Liver (tissue), 9 donors: ENCODE data around the gene USH2A. TPM values are rescaled to one million over a fixed set of nuclear protein-coding genes. Genes with fewer than 3 reads are reported as not detected.

Source experiments
- DNase-seq: peaks from one replicate; pipeline ENCODE4 v3.0.0-alpha.2; 2017; ENCODE audit warnings: low spot score
- H3K27ac ChIP-seq, 2 donors: one replicate each; pipeline ENCODE4 v1.7.0; 2013; ENCODE audit warnings: inconsistent platforms in 2 of 2, low read length in 2 of 2, control low read depth in 1 of 2, low read depth in 1 of 2, mild to moderate bottlenecking in 1 of 2
- H3K27me3 ChIP-seq, 4 donors: one replicate each; pipeline versions ENCODE4 v1.6.1 to v1.7.0; 2013; ENCODE audit warnings: low read length in 3 of 4, inconsistent platforms in 1 of 4, mild to moderate bottlenecking in 1 of 4, moderate library complexity in 1 of 4; ENCODE audit not compliant: control insufficient read depth in 4 of 4, insufficient read depth in 4 of 4
- H3K36me3 ChIP-seq, 4 donors: one replicate each; pipeline versions ENCODE4 v1.6.1 to v1.7.0; 2013; ENCODE audit warnings: low read length in 3 of 4, mild to moderate bottlenecking in 3 of 4, low read depth in 1 of 4, moderate library complexity in 1 of 4; ENCODE audit not compliant: control insufficient read depth in 4 of 4, insufficient read depth in 3 of 4
- H3K4me1 ChIP-seq, 4 donors: one replicate each; pipeline versions ENCODE4 v1.6.1 to v1.7.0; 2013; ENCODE audit warnings: low read length in 3 of 4, mild to moderate bottlenecking in 3 of 4, moderate library complexity in 1 of 4; ENCODE audit not compliant: control insufficient read depth in 4 of 4, insufficient read depth in 4 of 4
- H3K4me3 ChIP-seq, 3 donors: one replicate each; pipeline versions ENCODE4 v1.6.1 to v1.7.0; 2013; ENCODE audit warnings: low read length in 3 of 3, control low read depth in 1 of 3, low read depth in 1 of 3, mild to moderate bottlenecking in 1 of 3
- H3K9ac ChIP-seq, 2 donors: one replicate each; pipeline ENCODE4 v1.7.0; 2013; ENCODE audit warnings: low read length in 2 of 2, mild to moderate bottlenecking in 2 of 2, moderate library complexity in 2 of 2, control low read depth in 1 of 2, low read depth in 1 of 2
- H3K9me3 ChIP-seq, 4 donors: one replicate each; pipeline versions ENCODE4 v1.6.1 to v1.7.0; 2013; ENCODE audit warnings: low read length in 3 of 4; ENCODE audit not compliant: control insufficient read depth in 4 of 4
- EGR1 ChIP-seq, 2 donors: IDR thresholded peaks; 2 replicates each; pipeline ENCODE4 v1.6.1; 2016 to 2018; ENCODE audit warnings: antibody characterized with exemption in 2 of 2, low read depth in 2 of 2
- FOXA1 ChIP-seq: IDR thresholded peaks from 2 replicates; pipeline ENCODE4 v1.6.1; 2016; ENCODE audit warnings: antibody characterized with exemption
- FOXA2 ChIP-seq: IDR thresholded peaks from 2 replicates; pipeline ENCODE4 v1.6.1; 2016; ENCODE audit warnings: antibody characterized with exemption
- GABPA ChIP-seq, 2 donors: IDR thresholded peaks in 1 of 2; conservative IDR thresholded peaks in 1 of 2; 2 replicates each; pipeline ENCODE4 v1.6.1; 2016; ENCODE audit warnings: antibody characterized with exemption in 2 of 2, mild to moderate bottlenecking in 1 of 2, moderate library complexity in 1 of 2
- HNF4A ChIP-seq, 2 donors: conservative IDR thresholded peaks; 2 replicates each; pipeline ENCODE4 v1.6.1; 2016; ENCODE audit warnings: antibody characterized with exemption in 2 of 2, mild to moderate bottlenecking in 2 of 2
- HNF4G ChIP-seq: IDR thresholded peaks from 2 replicates; pipeline ENCODE4 v1.6.1; 2016; ENCODE audit warnings: antibody characterized with exemption
- JUND ChIP-seq, 2 donors: IDR thresholded peaks; 2 replicates each; pipeline ENCODE4 v1.6.1; 2016; ENCODE audit warnings: antibody characterized with exemption in 2 of 2
- NR2F2 ChIP-seq: IDR thresholded peaks from 2 replicates; pipeline ENCODE4 v1.6.1; 2016; ENCODE audit warnings: antibody characterized with exemption
- RAD21 ChIP-seq, 2 donors: IDR thresholded peaks; 2 replicates each; pipeline ENCODE4 v1.6.1; 2016; ENCODE audit warnings: antibody characterized with exemption in 2 of 2, mild to moderate bottlenecking in 2 of 2
- RXRA ChIP-seq, 2 donors: IDR thresholded peaks; 2 replicates each; pipeline ENCODE4 v1.6.1; 2017 to 2018; ENCODE audit warnings: antibody characterized with exemption in 2 of 2, mild to moderate bottlenecking in 1 of 2
- SP1 ChIP-seq: IDR thresholded peaks from 2 replicates; pipeline ENCODE4 v1.6.1; 2018; ENCODE audit warnings: antibody characterized with exemption, mild to moderate bottlenecking
- TAF1 ChIP-seq: conservative IDR thresholded peaks from 2 replicates; pipeline ENCODE4 v1.6.1; 2016; ENCODE audit warnings: antibody characterized with exemption, mild to moderate bottlenecking
- YY1 ChIP-seq: IDR thresholded peaks from 2 replicates; pipeline ENCODE4 v1.6.1; 2016; ENCODE audit warnings: antibody characterized with exemption, mild to moderate bottlenecking
- WGBS: extraction: QIAGEN DNeasy Blood & Tissue Kit; methylation state at CpG from one replicate; pipeline ENCODE4 v1.1.7; 2013; 5-methylcytosine and 5-hydroxymethylcytosine counted together
- polyA plus RNA-seq, 2 donors: library from polyadenylated mRNA; stranded (reverse) in 1 of 2; unstranded in 1 of 2; fragments of 200-250 nt in 1 of 2; fragments of >200 nt in 1 of 2; fragmentation: Nextera tagmentation in 1 of 2; extraction: Ambion mirVana in 1 of 2; gene quantifications; one replicate each; pipeline versions ENCODE4 v1.2.1 to v1.2.3, GENCODE V29; 2013 to 2015
- total RNA-seq, 2 donors: library from RNA; depleted of rRNA; stranded (reverse); fragments of >200 nt; gene quantifications; one replicate each; pipeline ENCODE4 v1.2.3, GENCODE V29; 2014
- TF ChIP-seq, protein P1 (sequence below): fragments of 150-350 bp; IDR thresholded peaks from 2 replicates; pipeline ENCODE4 v1.5.1; 2017; ENCODE audit warnings: improper control_type of control experiment, low read depth, low read length; ENCODE audit not compliant: missing input control
- TF ChIP-seq, protein P2 (sequence below): IDR thresholded peaks from 2 replicates; pipeline ENCODE4 v1.6.1; 2016; ENCODE audit warnings: antibody characterized with exemption
- TF ChIP-seq, protein P3 (sequence below): IDR thresholded peaks from 2 replicates; pipeline ENCODE4 v1.6.1; 2016; ENCODE audit warnings: antibody characterized with exemption, mild to moderate bottlenecking
- TF ChIP-seq, protein P4 (sequence below): IDR thresholded peaks from 2 replicates; pipeline ENCODE4 v1.6.1; 2016; ENCODE audit warnings: antibody characterized with exemption
- TF ChIP-seq, protein P5 (sequence below): IDR thresholded peaks from 2 replicates; pipeline ENCODE4 v1.6.1; 2016; ENCODE audit warnings: antibody characterized with exemption
- donor health status: healthy.
- donor health status: healthy.
- donor health status: healthy.
- donor health status: healthy.
- donor health status: healthy.

Gene USH2A
- total and polyA plus RNA-seq, 4 donors = 0.14 to 1.0 (median 0.31) TPM

DNA sequence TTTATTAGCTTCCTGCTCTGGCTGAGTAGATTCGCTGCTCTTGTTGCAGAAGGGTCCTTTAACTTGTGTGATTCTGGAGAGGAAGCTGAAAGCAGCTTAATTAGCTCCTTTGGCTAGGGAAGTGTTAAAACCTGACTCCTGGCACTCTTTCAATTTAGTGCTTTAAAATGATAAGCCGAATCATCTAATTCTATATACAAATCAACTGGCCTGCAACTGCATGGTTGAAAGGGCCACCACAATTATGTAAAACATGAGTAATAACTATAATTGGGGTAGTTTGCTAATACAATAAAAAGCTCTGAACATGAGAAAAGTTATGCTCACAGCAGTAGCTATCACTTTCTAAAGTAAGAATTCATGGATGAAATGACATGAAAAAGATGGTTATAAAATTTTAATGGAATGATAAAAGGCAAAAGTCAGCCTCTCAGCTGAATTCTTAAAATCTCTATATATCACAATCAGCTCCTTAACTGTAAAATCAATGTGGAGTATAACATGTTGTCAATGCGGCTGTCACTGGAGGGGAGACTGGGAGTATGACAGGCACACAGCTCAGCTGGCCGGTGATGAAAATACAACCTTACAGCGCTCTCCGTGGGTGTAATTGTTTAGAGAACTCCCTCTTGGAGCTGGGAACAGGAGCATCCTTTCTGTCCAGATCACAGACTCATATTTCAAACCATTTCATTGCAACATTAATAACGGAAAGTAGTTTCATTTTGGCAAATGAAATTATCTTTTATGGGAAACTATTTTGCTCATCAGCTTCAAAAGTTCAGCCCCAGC, 531.8 kb downstream of the USH2A start:
- no peak for DNase-seq
- Histone ChIP-seq H3K9ac (no peak overlapping the region), H3K27me3 (no peaks in the 10 kb centered on the region), H3K36me3 (no peaks in the 10 kb centered on the region), H3K9me3 (no peaks in the 10 kb centered on the region), H3K4me1 (peaks cover 0 to 8% (median 0%) of the 10 kb centered on the region in 4 donors), H3K27ac (no peak overlapping the region), H3K4me3 (no peak overlapping the region)
- WGBS = 68% methylated on average over 7 of the region's 7 CpGs
- TF ChIP-seq, protein P1, sequence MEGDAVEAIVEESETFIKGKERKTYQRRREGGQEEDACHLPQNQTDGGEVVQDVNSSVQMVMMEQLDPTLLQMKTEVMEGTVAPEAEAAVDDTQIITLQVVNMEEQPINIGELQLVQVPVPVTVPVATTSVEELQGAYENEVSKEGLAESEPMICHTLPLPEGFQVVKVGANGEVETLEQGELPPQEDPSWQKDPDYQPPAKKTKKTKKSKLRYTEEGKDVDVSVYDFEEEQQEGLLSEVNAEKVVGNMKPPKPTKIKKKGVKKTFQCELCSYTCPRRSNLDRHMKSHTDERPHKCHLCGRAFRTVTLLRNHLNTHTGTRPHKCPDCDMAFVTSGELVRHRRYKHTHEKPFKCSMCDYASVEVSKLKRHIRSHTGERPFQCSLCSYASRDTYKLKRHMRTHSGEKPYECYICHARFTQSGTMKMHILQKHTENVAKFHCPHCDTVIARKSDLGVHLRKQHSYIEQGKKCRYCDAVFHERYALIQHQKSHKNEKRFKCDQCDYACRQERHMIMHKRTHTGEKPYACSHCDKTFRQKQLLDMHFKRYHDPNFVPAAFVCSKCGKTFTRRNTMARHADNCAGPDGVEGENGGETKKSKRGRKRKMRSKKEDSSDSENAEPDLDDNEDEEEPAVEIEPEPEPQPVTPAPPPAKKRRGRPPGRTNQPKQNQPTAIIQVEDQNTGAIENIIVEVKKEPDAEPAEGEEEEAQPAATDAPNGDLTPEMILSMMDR = no peak
- TF ChIP-seq, protein P2, sequence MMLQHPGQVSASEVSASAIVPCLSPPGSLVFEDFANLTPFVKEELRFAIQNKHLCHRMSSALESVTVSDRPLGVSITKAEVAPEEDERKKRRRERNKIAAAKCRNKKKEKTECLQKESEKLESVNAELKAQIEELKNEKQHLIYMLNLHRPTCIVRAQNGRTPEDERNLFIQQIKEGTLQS = no peak
- TF ChIP-seq HNF4G = no peak
- no peak for TF ChIP-seq FOXA1
- TF ChIP-seq RXRA (IDR thresholded peaks at IDR 0.05) = no peak
- TF ChIP-seq YY1 = no peak

DNA sequence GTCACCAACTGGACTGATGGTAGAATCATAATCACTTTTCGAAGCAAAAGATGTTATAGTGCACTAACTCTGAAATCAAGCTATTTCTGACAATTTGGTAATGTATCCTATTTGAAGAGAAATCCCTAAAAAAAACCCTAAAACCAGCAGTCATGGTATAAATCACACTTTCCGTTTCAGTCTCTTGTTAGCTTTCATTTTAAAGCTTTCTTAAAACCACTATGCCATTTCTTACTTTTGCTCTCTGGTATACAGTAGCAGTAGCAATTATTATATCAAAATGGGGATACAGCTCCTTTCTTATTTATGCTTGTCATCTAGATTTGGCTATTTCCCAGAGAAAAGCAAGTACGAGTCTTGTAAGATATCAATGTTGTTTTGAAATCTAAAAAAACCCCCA, 532.8 kb downstream of the USH2A start:
- no peak for DNase-seq
- 84% methylated on average over 3 of the region's 3 CpGs for WGBS
- Histone ChIP-seq H3K4me3 (no peak overlapping the region), H3K27ac (no peak overlapping the region), H3K9ac (no peak overlapping the region), H3K9me3 (no peaks in the 10 kb centered on the region), H3K4me1 (peaks cover 0 to 8% (median 0%) of the 10 kb centered on the region in 4 donors), H3K27me3 (no peaks in the 10 kb centered on the region), H3K36me3 (no peaks in the 10 kb centered on the region)
- TF ChIP-seq YY1 (no peak), SP1 (no peak), HNF4G (no peak), FOXA2 (no peak), RXRA (IDR thresholded peaks at IDR 0.05) (no peak), TAF1 (no peak), NR2F2 (no peak), FOXA1 (no peak), JUND (IDR thresholded peaks at IDR 0.05) (no peak), HNF4A (conservative IDR thresholded peaks at IDR 0.05) (no peak), GABPA (IDR thresholded peaks at IDR 0.05 in 1 of 2, conservative IDR thresholded peaks at IDR 0.05 in 1 of 2) (no peak), RAD21 (IDR thresholded peaks at IDR 0.05) (no peak), EGR1 (IDR thresholded peaks at IDR 0.05; ENCODE audit: low read depth in 2 of 2) (no peak)
- TF ChIP-seq, protein P3, sequence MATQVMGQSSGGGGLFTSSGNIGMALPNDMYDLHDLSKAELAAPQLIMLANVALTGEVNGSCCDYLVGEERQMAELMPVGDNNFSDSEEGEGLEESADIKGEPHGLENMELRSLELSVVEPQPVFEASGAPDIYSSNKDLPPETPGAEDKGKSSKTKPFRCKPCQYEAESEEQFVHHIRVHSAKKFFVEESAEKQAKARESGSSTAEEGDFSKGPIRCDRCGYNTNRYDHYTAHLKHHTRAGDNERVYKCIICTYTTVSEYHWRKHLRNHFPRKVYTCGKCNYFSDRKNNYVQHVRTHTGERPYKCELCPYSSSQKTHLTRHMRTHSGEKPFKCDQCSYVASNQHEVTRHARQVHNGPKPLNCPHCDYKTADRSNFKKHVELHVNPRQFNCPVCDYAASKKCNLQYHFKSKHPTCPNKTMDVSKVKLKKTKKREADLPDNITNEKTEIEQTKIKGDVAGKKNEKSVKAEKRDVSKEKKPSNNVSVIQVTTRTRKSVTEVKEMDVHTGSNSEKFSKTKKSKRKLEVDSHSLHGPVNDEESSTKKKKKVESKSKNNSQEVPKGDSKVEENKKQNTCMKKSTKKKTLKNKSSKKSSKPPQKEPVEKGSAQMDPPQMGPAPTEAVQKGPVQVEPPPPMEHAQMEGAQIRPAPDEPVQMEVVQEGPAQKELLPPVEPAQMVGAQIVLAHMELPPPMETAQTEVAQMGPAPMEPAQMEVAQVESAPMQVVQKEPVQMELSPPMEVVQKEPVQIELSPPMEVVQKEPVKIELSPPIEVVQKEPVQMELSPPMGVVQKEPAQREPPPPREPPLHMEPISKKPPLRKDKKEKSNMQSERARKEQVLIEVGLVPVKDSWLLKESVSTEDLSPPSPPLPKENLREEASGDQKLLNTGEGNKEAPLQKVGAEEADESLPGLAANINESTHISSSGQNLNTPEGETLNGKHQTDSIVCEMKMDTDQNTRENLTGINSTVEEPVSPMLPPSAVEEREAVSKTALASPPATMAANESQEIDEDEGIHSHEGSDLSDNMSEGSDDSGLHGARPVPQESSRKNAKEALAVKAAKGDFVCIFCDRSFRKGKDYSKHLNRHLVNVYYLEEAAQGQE = no peak
- TF ChIP-seq, protein P4, sequence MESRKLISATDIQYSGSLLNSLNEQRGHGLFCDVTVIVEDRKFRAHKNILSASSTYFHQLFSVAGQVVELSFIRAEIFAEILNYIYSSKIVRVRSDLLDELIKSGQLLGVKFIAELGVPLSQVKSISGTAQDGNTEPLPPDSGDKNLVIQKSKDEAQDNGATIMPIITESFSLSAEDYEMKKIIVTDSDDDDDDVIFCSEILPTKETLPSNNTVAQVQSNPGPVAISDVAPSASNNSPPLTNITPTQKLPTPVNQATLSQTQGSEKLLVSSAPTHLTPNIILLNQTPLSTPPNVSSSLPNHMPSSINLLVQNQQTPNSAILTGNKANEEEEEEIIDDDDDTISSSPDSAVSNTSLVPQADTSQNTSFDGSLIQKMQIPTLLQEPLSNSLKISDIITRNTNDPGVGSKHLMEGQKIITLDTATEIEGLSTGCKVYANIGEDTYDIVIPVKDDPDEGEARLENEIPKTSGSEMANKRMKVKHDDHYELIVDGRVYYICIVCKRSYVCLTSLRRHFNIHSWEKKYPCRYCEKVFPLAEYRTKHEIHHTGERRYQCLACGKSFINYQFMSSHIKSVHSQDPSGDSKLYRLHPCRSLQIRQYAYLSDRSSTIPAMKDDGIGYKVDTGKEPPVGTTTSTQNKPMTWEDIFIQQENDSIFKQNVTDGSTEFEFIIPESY = no peak
- TF ChIP-seq, protein P1 = no peak
- TF ChIP-seq, protein P2 = no peak
- TF ChIP-seq, protein P5, sequence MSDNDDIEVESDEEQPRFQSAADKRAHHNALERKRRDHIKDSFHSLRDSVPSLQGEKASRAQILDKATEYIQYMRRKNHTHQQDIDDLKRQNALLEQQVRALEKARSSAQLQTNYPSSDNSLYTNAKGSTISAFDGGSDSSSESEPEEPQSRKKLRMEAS = no peak
